ENCODE results near the gene SREK1IP1. TPM values are rescaled to one million over a fixed set of nuclear protein-coding genes. Genes with fewer than 3 reads are reported as not detected.
A peak's percentile ranks its signal among the peaks of the same experiment; 100 is the strongest.

Gene SREK1IP1
- total RNA-seq, 3 donors from 2014 or later: 32.3 to 35.8 (median 32.4) TPM

- peaks cover 6% of the 10 kb centered on the region for H3K4me1 Mint-ChIP-seq (ENCODE audit: low read depth)
- ATAC-seq (no peak), DNase-seq (no peak)
- no peaks in the 10 kb centered on the region for H3K9me3 Mint-ChIP-seq
- no peaks in the 10 kb centered on the region for H3K36me3 Mint-ChIP-seq (ENCODE audit: insufficient read depth)
- no peak overlapping the region for H3K4me3 Mint-ChIP-seq
- peaks cover 31% of the 10 kb centered on the region for H3K27me3 Mint-ChIP-seq (ENCODE audit: low read depth)
Observed at GRCh38 chr5:64685866-64686265, 82.6 kb downstream of the SREK1IP1 start.

GRCh38 chr5:64682608-64683007 lies 85.9 kb downstream of the SREK1IP1 start:
- DNase-seq (no peak), ATAC-seq (no peak)
- Mint-ChIP-seq H3K36me3 (ENCODE audit: insufficient read depth) (no peaks in the 10 kb centered on the region), H3K4me3 (no peak overlapping the region), H3K27me3 (ENCODE audit: low read depth) (peaks cover 18% of the 10 kb centered on the region), H3K9me3 (no peaks in the 10 kb centered on the region), H3K4me1 (ENCODE audit: low read depth) (no peaks in the 10 kb centered on the region)

- Mint-ChIP-seq H3K36me3 (ENCODE audit: insufficient read depth) (no peaks in the 10 kb centered on the region), H3K27me3 (ENCODE audit: low read depth) (peaks cover 20% of the 10 kb centered on the region), H3K4me1 (ENCODE audit: low read depth) (no peaks in the 10 kb centered on the region), H3K4me3 (no peak overlapping the region), H3K9me3 (no peaks in the 10 kb centered on the region)
- DNase-seq: no peak
- ATAC-seq: peak; percentile 43 to 55
Observed at GRCh38 chr5:64680289-64680688, 88.2 kb downstream of the SREK1IP1 start.

GRCh38 chr5:64678374-64678773 lies 90.1 kb downstream of the SREK1IP1 start:
- Mint-ChIP-seq H3K9me3 (no peaks in the 10 kb centered on the region), H3K36me3 (ENCODE audit: insufficient read depth) (no peaks in the 10 kb centered on the region), H3K27me3 (ENCODE audit: low read depth) (peaks cover 19% of the 10 kb centered on the region), H3K4me1 (ENCODE audit: low read depth) (no peaks in the 10 kb centered on the region), H3K4me3 (no peak overlapping the region)
- ATAC-seq (no peak), DNase-seq (no peak)

GRCh38 chr5:64671678-64672077 lies 96.8 kb downstream of the SREK1IP1 start:
- no peak overlapping the region for H3K4me3 Mint-ChIP-seq
- H3K36me3 Mint-ChIP-seq (ENCODE audit: insufficient read depth): no peaks in the 10 kb centered on the region
- ATAC-seq (no peak), DNase-seq (no peak)
- H3K9me3 Mint-ChIP-seq: no peaks in the 10 kb centered on the region
- peaks cover 8% of the 10 kb centered on the region for H3K27me3 Mint-ChIP-seq (ENCODE audit: low read depth)
- H3K4me1 Mint-ChIP-seq (ENCODE audit: low read depth): no peaks in the 10 kb centered on the region

GRCh38 chr5:64670277-64670676 lies 98.2 kb downstream of the SREK1IP1 start:
- H3K27me3 Mint-ChIP-seq (ENCODE audit: low read depth): peaks cover 6% of the 10 kb centered on the region
- no peaks in the 10 kb centered on the region for H3K36me3 Mint-ChIP-seq (ENCODE audit: insufficient read depth)
- no peak overlapping the region for H3K4me3 Mint-ChIP-seq
- DNase-seq (no peak), ATAC-seq (no peak)
- H3K4me1 Mint-ChIP-seq (ENCODE audit: low read depth): no peaks in the 10 kb centered on the region
- H3K9me3 Mint-ChIP-seq: no peaks in the 10 kb centered on the region

Other genes with a start within 250 kb of the SREK1IP1 start
- gene SHISAL2B, start 78.2 kb downstream of the SREK1IP1 start, total RNA-seq: not detected
- 10 to 100 TPM; 27.1 to 32.9 (median 30.4) TPM for gene CWC27, start 239 bp upstream of the SREK1IP1 start, total RNA-seq